DND-41 (cell line): ENCODE results near the gene FAM9C.
"Not testable (repeated sequence)": the region's sequence is repeated elsewhere in the genome, so short reads cannot be mapped to it uniquely, and the experiment has no call there.

Experiments
- ATAC-seq: fragments of 200-7000 bp; cut with Tn5 transposase; 3 replicates; pipeline ENCODE4 v1.9.1; 2021; ENCODE audit warnings: low read depth; ENCODE audit not compliant: insufficient read depth
- DNase-seq: peaks from one replicate; pipeline ENCODE4 v3.0.0-alpha.2; 2020
- H2AFZ ChIP-seq: 2 replicates; pipeline ENCODE4 v1.6.0; 2012; ENCODE audit warnings: low read depth, low read length
- H3K27ac ChIP-seq: 2 replicates; pipeline ENCODE4 v1.5.1; 2012; ENCODE audit warnings: low read length, inconsistent platforms
- H3K27me3 ChIP-seq: fragments of 200-600 bp; sonication (generic); 2 replicates; pipeline ENCODE4 v1.6.0; 2012; ENCODE audit warnings: low read length, mild to moderate bottlenecking, inconsistent platforms; ENCODE audit not compliant: insufficient read depth, poor library complexity
- H3K36me3 ChIP-seq: 2 replicates; pipeline ENCODE4 v1.5.1; 2012; ENCODE audit warnings: low read length, inconsistent platforms; ENCODE audit not compliant: insufficient read depth
- H3K4me1 ChIP-seq: 2 replicates; pipeline ENCODE4 v1.5.1; 2012; ENCODE audit warnings: mild to moderate bottlenecking, low read length; ENCODE audit not compliant: insufficient read depth
- H3K4me2 ChIP-seq: 2 replicates; pipeline ENCODE4 v1.6.0; 2012; ENCODE audit warnings: mild to moderate bottlenecking, moderate library complexity, low read length, inconsistent platforms; ENCODE audit not compliant: insufficient read depth
- H3K4me3 ChIP-seq, 2 experiments: fragments of 200-600 bp in 1 of 2; shearing (Covaris generic) in 1 of 2; 2 replicates each; pipeline ENCODE4 v1.5.1; 2012 to 2016; ENCODE audit warnings: inconsistent platforms in 2 of 2, low read length in 2 of 2, mild to moderate bottlenecking in 2 of 2, low read depth in 1 of 2, moderate library complexity in 1 of 2
- H3K79me2 ChIP-seq: 2 replicates; pipeline ENCODE4 v1.6.0; 2012; ENCODE audit warnings: low read length, inconsistent platforms; ENCODE audit not compliant: insufficient read depth
- H3K9ac ChIP-seq: 2 replicates; pipeline ENCODE4 v1.6.0; 2012; ENCODE audit warnings: low read depth, mild to moderate bottlenecking, inconsistent platforms, low read length, moderate library complexity
- H3K9me3 ChIP-seq: 2 replicates; pipeline ENCODE4 v1.5.1; 2012; ENCODE audit warnings: low read length, moderate library complexity, mild to moderate bottlenecking, inconsistent platforms; ENCODE audit not compliant: insufficient read depth, severe bottlenecking
- H4K20me1 ChIP-seq: 2 replicates; pipeline ENCODE4 v1.6.0; 2012; ENCODE audit warnings: low read length; ENCODE audit not compliant: insufficient read depth
- CTCF ChIP-seq: IDR thresholded peaks from 2 replicates; pipeline ENCODE4 v1.5.1; 2012; ENCODE audit warnings: borderline replicate concordance, low read length, moderate library complexity, mild to moderate bottlenecking; ENCODE audit not compliant: poor library complexity, severe bottlenecking; ENCODE audit errors: extremely low read depth
- EZH2 ChIP-seq: IDR thresholded peaks from 3 replicates; pipeline ENCODE4 v1.6.1; 2012; ENCODE audit warnings: borderline replicate concordance, low read depth, mild to moderate bottlenecking, moderate library complexity, low read length, inconsistent platforms; ENCODE audit not compliant: severe bottlenecking

Gene FAM9C

GRCh38 chrX:13066391-13066790, 22.0 kb upstream of the FAM9C start:
- TF ChIP-seq EZH2 (no peak), CTCF (no peak)
- no peak overlapping the region for H3K4me3 ChIP-seq
- no peaks in the 10 kb centered on the region for H3K9me3 ChIP-seq
- H4K20me1 ChIP-seq: no peaks in the 10 kb centered on the region
- no peak overlapping the region for H3K4me2 ChIP-seq
- H3K27ac ChIP-seq: peak overlapping the region; percentile 56
- H3K4me1 ChIP-seq: peaks cover 13% of the 10 kb centered on the region
- no peaks in the 10 kb centered on the region for H3K27me3 ChIP-seq
- DNase-seq (no peak), ATAC-seq (peak; percentile 40; the same call in 2 of the 3 replicates)
- no peak overlapping the region for H3K9ac ChIP-seq
- H3K36me3 ChIP-seq: no peaks in the 10 kb centered on the region
- H3K79me2 ChIP-seq: no peaks in the 10 kb centered on the region
- H2AFZ ChIP-seq: no peak overlapping the region

DNA sequence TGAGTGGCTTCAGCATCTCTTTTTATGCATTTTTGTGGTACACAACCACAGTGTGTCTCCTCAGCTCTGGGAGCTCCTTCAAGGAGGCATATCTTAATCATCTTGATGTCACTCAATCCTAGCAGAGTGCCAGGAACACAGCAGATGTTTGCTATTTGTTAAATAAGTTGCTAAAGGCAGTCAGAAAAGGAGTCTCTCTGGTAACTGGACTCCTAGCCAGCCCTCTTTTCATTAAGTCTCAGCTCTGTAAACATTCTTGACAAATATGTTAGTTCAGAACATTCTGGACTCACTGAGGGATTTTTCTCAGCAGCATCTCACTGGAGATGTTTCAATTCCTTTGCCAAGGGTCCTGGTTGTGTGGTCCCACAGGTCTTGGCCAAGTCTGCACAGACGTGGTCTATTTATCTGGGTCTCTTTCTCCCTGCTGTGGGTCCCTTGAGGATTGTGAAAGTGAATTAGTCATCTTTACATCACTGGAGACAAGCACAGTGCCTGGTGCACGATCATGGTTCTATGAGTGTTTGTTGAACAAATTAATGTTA, 20.3 kb upstream of the FAM9C start:
- no peaks in the 10 kb centered on the region for H3K27me3 ChIP-seq
- no peaks in the 10 kb centered on the region for H3K79me2 ChIP-seq
- no peak overlapping the region for H3K4me3 ChIP-seq
- H3K9ac ChIP-seq: no peak overlapping the region
- TF ChIP-seq CTCF: no peak
- no peak for TF ChIP-seq EZH2
- H3K36me3 ChIP-seq: no peaks in the 10 kb centered on the region
- no peaks in the 10 kb centered on the region for H4K20me1 ChIP-seq
- peak overlapping the region; percentile 26; the same call in 1 of the 2 replicates for H3K27ac ChIP-seq
- no peak for DNase-seq
- H2AFZ ChIP-seq: no peak overlapping the region; the same call in 1 of the 2 replicates
- peaks cover 13% of the 10 kb centered on the region for H3K4me1 ChIP-seq
- no peaks in the 10 kb centered on the region for H3K9me3 ChIP-seq
- ATAC-seq: peak; percentile 55; the same call in 1 of the 3 replicates
- H3K4me2 ChIP-seq: no peak overlapping the region

DNA sequence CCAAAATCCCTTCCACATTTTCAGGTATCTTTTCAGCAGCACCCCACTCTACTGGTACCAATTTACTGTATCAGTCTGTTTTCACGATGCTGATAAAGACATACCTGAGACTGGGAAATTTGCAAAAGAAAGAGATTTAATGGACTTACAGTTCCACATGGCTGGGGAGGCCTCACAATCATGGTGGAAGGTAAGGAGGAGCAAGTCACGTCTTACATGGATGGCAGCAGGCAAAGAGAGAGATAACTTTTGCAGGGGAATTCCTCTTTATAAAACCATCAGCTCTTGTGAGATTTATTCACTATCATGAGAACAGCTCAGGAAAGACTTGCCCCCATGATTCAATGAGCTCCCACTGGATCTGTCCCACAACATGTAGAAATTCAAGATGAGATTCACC, 18.7 kb upstream of the FAM9C start:
- not testable (repeated sequence) for H3K27ac ChIP-seq, H3K79me2 ChIP-seq, ATAC-seq, H2AFZ ChIP-seq, H4K20me1 ChIP-seq, DNase-seq, H3K9ac ChIP-seq, H3K4me2 ChIP-seq, H3K4me3 ChIP-seq, H3K36me3 ChIP-seq, H3K27me3 ChIP-seq, H3K9me3 ChIP-seq
- peaks cover 13% of the 10 kb centered on the region for H3K4me1 ChIP-seq

- ATAC-seq, H3K36me3 ChIP-seq, H3K4me3 ChIP-seq, H4K20me1 ChIP-seq, H3K79me2 ChIP-seq, H2AFZ ChIP-seq, H3K9ac ChIP-seq, DNase-seq, H3K9me3 ChIP-seq, H3K27me3 ChIP-seq, H3K4me2 ChIP-seq, H3K27ac ChIP-seq: not testable (repeated sequence)
- peaks cover 13% of the 10 kb centered on the region for H3K4me1 ChIP-seq
Measured at GRCh38 chrX:13062331-13062730, 17.9 kb upstream of the FAM9C start.

GRCh38 chrX:13061215-13061708, 16.8 kb upstream of the FAM9C start:
- H3K27ac ChIP-seq, ATAC-seq: not testable (repeated sequence)

More at GRCh38 chrX:13061215-13061708, 16.8 kb upstream of the FAM9C start:
- H3K9ac ChIP-seq, H3K9me3 ChIP-seq, H2AFZ ChIP-seq, DNase-seq, H3K4me1 ChIP-seq, H3K4me2 ChIP-seq, H3K4me3 ChIP-seq, H4K20me1 ChIP-seq, H3K36me3 ChIP-seq, H3K79me2 ChIP-seq, H3K27me3 ChIP-seq: not testable (repeated sequence)
